Measurements from ENCODE around the gene PPM1B.

DNA sequence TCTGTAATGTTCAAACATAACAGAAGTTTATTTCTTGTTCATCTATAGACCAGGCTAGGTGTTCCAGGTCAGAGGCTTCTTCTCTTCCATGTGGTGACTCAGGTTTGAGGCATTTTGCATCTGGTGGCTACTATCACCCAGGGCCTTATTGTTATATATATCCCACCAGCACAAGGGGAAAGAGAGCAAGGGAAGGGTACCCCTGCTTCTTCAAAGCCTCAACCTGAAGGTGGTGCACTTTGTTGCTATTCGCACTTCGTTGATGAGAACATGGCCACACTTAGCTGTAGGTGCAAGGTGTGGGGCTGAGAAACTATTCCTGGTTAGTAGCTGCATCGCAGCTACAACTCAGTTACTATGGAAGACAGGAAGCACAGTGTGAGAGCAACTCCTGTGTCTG lies 79.2 kb downstream of the PPM1B start:
- TF ChIP-seq, protein P1, sequence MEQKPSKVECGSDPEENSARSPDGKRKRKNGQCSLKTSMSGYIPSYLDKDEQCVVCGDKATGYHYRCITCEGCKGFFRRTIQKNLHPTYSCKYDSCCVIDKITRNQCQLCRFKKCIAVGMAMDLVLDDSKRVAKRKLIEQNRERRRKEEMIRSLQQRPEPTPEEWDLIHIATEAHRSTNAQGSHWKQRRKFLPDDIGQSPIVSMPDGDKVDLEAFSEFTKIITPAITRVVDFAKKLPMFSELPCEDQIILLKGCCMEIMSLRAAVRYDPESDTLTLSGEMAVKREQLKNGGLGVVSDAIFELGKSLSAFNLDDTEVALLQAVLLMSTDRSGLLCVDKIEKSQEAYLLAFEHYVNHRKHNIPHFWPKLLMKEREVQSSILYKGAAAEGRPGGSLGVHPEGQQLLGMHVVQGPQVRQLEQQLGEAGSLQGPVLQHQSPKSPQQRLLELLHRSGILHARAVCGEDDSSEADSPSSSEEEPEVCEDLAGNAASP (CRISPR knock-in tag; IDR thresholded peaks at IDR 0.05; ENCODE audit: borderline replicate concordance): no peak
- TF ChIP-seq, protein P2, sequence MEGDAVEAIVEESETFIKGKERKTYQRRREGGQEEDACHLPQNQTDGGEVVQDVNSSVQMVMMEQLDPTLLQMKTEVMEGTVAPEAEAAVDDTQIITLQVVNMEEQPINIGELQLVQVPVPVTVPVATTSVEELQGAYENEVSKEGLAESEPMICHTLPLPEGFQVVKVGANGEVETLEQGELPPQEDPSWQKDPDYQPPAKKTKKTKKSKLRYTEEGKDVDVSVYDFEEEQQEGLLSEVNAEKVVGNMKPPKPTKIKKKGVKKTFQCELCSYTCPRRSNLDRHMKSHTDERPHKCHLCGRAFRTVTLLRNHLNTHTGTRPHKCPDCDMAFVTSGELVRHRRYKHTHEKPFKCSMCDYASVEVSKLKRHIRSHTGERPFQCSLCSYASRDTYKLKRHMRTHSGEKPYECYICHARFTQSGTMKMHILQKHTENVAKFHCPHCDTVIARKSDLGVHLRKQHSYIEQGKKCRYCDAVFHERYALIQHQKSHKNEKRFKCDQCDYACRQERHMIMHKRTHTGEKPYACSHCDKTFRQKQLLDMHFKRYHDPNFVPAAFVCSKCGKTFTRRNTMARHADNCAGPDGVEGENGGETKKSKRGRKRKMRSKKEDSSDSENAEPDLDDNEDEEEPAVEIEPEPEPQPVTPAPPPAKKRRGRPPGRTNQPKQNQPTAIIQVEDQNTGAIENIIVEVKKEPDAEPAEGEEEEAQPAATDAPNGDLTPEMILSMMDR (CRISPR knock-in tag; IDR thresholded peaks at IDR 0.05): no peak; the same call in 1 of the 2 replicates
- TF ChIP-seq RFX5 (IDR thresholded peaks at IDR 0.05; ENCODE audit: low read depth, low read length) (no peak), KLF16 (CRISPR knock-in tag; IDR thresholded peaks at IDR 0.05) (no peak)
